Liver (tissue), 9 donors: ENCODE measurements around the gene CD79B. TPM values are rescaled to one million over a fixed set of nuclear protein-coding genes. Genes with fewer than 3 reads are reported as not detected.
"Not testable (repeated sequence)": the region's sequence is repeated elsewhere in the genome, so short reads cannot be mapped to it uniquely, and the experiment has no call there.

Source experiments
- DNase-seq: peaks from one replicate; pipeline ENCODE4 v3.0.0-alpha.2; 2017; ENCODE audit warnings: low spot score
- H3K27ac ChIP-seq, 2 donors: one replicate each; pipeline ENCODE4 v1.7.0; 2013; ENCODE audit warnings: inconsistent platforms in 2 of 2, low read length in 2 of 2, control low read depth in 1 of 2, low read depth in 1 of 2, mild to moderate bottlenecking in 1 of 2
- H3K27me3 ChIP-seq, 4 donors: one replicate each; pipeline versions ENCODE4 v1.6.1 to v1.7.0; 2013; ENCODE audit warnings: low read length in 3 of 4, inconsistent platforms in 1 of 4, mild to moderate bottlenecking in 1 of 4, moderate library complexity in 1 of 4; ENCODE audit not compliant: control insufficient read depth in 4 of 4, insufficient read depth in 4 of 4
- H3K36me3 ChIP-seq, 4 donors: one replicate each; pipeline versions ENCODE4 v1.6.1 to v1.7.0; 2013; ENCODE audit warnings: low read length in 3 of 4, mild to moderate bottlenecking in 3 of 4, low read depth in 1 of 4, moderate library complexity in 1 of 4; ENCODE audit not compliant: control insufficient read depth in 4 of 4, insufficient read depth in 3 of 4
- H3K4me1 ChIP-seq, 4 donors: one replicate each; pipeline versions ENCODE4 v1.6.1 to v1.7.0; 2013; ENCODE audit warnings: low read length in 3 of 4, mild to moderate bottlenecking in 3 of 4, moderate library complexity in 1 of 4; ENCODE audit not compliant: control insufficient read depth in 4 of 4, insufficient read depth in 4 of 4
- H3K4me3 ChIP-seq, 3 donors: one replicate each; pipeline versions ENCODE4 v1.6.1 to v1.7.0; 2013; ENCODE audit warnings: low read length in 3 of 3, control low read depth in 1 of 3, low read depth in 1 of 3, mild to moderate bottlenecking in 1 of 3
- H3K9ac ChIP-seq, 2 donors: one replicate each; pipeline ENCODE4 v1.7.0; 2013; ENCODE audit warnings: low read length in 2 of 2, mild to moderate bottlenecking in 2 of 2, moderate library complexity in 2 of 2, control low read depth in 1 of 2, low read depth in 1 of 2
- H3K9me3 ChIP-seq, 4 donors: one replicate each; pipeline versions ENCODE4 v1.6.1 to v1.7.0; 2013; ENCODE audit warnings: low read length in 3 of 4; ENCODE audit not compliant: control insufficient read depth in 4 of 4
- HNF4G ChIP-seq: IDR thresholded peaks from 2 replicates; pipeline ENCODE4 v1.6.1; 2016; ENCODE audit warnings: antibody characterized with exemption
- RAD21 ChIP-seq, 2 donors: IDR thresholded peaks; 2 replicates each; pipeline ENCODE4 v1.6.1; 2016; ENCODE audit warnings: antibody characterized with exemption in 2 of 2, mild to moderate bottlenecking in 2 of 2
- WGBS: extraction: QIAGEN DNeasy Blood & Tissue Kit; methylation state at CpG from one replicate; pipeline ENCODE4 v1.1.7; 2013; 5-methylcytosine and 5-hydroxymethylcytosine counted together
- polyA plus RNA-seq, 2 donors: library from polyadenylated mRNA; stranded (reverse) in 1 of 2; unstranded in 1 of 2; fragments of 200-250 nt in 1 of 2; fragments of >200 nt in 1 of 2; fragmentation: Nextera tagmentation in 1 of 2; extraction: Ambion mirVana in 1 of 2; gene quantifications; one replicate each; pipeline versions ENCODE4 v1.2.1 to v1.2.3, GENCODE V29; 2013 to 2015
- total RNA-seq, 2 donors: library from RNA; depleted of rRNA; stranded (reverse); fragments of >200 nt; gene quantifications; one replicate each; pipeline ENCODE4 v1.2.3, GENCODE V29; 2014
- TF ChIP-seq, protein P1 (sequence below): IDR thresholded peaks from 2 replicates; pipeline ENCODE4 v1.6.1; 2016; ENCODE audit warnings: antibody characterized with exemption, mild to moderate bottlenecking
- TF ChIP-seq, protein P2 (sequence below): fragments of 150-350 bp; IDR thresholded peaks from 2 replicates; pipeline ENCODE4 v1.5.1; 2017; ENCODE audit warnings: improper control_type of control experiment, low read depth, low read length; ENCODE audit not compliant: missing input control
- donor health status: healthy.
- donor health status: healthy.
- donor health status: healthy.
- donor health status: healthy.
- donor health status: healthy.

Gene CD79B
- total and polyA plus RNA-seq, 4 donors, result 1.3 to 6.5 (median 3.5) TPM

DNA sequence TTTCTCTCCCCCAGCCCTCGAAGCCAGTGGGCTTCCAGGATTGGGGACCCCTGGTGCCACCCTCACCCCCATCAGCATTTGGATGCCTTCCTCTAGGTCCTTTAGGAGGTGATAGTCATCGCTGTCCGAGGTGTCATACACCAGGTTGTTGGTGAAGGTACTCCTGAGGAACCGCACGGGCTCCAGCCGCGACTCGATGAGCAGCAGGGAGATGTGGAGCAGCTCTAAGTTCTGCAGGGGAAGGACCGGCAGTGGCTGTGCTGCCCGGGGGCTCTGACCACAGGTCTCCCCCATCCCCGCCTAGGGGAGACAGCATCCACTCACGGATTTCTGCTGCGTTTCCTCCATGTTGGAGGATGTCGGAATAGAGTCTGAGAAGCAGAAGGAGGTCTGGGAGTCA is 22.0 kb downstream of the CD79B start (continued):
- TF ChIP-seq HNF4G, result no peak
- TF ChIP-seq, protein P1, sequence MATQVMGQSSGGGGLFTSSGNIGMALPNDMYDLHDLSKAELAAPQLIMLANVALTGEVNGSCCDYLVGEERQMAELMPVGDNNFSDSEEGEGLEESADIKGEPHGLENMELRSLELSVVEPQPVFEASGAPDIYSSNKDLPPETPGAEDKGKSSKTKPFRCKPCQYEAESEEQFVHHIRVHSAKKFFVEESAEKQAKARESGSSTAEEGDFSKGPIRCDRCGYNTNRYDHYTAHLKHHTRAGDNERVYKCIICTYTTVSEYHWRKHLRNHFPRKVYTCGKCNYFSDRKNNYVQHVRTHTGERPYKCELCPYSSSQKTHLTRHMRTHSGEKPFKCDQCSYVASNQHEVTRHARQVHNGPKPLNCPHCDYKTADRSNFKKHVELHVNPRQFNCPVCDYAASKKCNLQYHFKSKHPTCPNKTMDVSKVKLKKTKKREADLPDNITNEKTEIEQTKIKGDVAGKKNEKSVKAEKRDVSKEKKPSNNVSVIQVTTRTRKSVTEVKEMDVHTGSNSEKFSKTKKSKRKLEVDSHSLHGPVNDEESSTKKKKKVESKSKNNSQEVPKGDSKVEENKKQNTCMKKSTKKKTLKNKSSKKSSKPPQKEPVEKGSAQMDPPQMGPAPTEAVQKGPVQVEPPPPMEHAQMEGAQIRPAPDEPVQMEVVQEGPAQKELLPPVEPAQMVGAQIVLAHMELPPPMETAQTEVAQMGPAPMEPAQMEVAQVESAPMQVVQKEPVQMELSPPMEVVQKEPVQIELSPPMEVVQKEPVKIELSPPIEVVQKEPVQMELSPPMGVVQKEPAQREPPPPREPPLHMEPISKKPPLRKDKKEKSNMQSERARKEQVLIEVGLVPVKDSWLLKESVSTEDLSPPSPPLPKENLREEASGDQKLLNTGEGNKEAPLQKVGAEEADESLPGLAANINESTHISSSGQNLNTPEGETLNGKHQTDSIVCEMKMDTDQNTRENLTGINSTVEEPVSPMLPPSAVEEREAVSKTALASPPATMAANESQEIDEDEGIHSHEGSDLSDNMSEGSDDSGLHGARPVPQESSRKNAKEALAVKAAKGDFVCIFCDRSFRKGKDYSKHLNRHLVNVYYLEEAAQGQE, result no peak

DNA sequence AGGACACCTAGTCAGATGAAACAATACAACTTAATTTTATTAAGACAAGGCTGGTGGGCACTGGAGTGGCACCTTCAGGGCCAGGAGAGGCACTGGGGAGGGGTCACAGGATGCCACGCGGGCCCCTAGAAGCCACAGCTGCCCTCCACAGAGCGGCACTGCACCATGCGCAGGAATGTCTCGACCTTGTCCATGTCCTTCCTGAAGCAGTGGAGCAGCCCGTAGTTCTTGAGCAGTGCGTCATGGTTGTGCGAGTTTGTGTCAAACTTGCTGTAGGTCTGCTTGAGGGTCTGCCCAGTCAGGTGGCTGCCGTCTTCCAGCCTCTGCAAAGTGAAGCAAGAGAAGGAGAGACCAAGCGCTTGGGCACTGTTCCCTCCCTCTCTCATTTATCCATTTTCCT is 22.5 kb downstream of the CD79B start:
- H3K9me3 ChIP-seq, H3K9ac ChIP-seq, H3K4me3 ChIP-seq, H3K27me3 ChIP-seq, H3K4me1 ChIP-seq, H3K36me3 ChIP-seq, DNase-seq, H3K27ac ChIP-seq: not testable (repeated sequence)
- 88% methylated on average over 10 of the region's 10 CpGs for WGBS

DNA sequence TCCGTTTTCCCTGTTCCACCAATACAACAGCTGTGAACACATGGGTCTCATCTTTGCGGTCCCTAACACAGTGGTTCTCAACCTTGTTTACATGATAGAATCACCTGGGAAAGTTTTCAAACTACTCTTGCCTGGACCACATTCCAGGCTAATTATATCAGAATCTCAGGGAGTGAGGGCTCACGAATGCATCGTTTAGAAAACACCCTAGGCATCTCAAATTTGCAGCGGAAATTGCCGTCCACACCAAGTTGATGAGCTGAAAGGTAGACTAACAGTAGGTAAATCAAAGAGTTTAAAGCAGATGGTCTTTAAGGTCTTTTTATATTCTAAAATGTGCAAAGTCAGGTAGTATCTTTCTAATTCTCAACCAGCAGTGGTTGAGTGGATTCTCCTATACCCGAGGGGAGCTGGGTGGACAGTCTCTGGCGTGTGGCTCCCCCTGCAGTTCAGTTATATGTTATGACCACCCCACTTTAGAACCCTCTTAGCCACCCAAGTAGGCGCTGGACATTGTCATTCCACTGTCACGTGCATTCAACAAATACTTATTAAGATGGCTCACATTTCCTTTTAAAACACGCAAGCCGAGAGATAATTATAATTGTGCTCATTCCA is 24.9 kb downstream of the CD79B start:
- 63% methylated on average over 11 of the region's 12 CpGs for WGBS

DNA sequence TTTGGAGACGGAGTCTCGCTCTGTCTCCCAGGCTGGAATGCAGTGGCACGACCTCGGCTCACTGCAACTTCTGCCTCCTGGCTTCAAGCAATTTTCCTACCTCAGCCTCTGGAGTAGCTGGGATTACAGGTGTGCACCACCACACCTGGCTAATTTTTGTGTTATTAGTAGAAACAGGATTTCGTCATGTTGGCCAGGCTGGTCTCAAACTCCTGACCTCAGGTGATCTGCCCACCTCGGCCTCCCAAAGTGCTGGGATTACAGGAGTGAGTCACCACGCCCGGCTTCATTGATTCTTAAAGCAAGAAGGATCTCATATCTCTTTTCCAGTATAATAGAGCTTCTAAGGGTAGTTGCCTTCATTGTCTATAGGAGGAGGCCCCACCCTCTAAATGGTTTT is 27.3 kb downstream of the CD79B start:
- not testable (repeated sequence) for H3K9ac ChIP-seq, H3K27me3 ChIP-seq, H3K36me3 ChIP-seq, H3K9me3 ChIP-seq, H3K4me1 ChIP-seq, DNase-seq, H3K4me3 ChIP-seq, H3K27ac ChIP-seq
- WGBS, result 93% methylated on average over 8 of the region's 8 CpGs

More for the DNA sequence above, 24.9 kb downstream of the CD79B start:
- not testable (repeated sequence) for H3K9ac ChIP-seq, H3K27me3 ChIP-seq, H3K27ac ChIP-seq, H3K9me3 ChIP-seq, DNase-seq, H3K36me3 ChIP-seq, H3K4me3 ChIP-seq, H3K4me1 ChIP-seq

DNA sequence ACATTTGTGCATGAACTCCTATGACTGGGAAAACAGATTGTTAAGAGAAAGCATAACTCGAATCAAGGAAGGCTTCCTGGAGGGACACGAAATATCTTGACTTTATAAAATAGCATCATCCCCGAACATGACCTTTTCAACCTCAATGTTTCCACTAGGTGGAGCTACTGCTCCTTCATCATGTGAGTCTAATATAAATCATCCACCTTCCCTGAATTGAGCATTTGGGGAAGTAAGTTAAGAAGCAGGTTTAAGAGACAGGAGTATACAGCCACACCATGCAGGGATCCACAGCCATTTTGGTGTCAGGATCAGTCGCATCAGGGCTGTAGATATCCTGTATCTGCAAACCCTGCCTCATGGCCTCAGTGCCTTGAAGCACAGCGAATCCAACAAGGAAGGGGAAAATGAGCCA is 28.3 kb downstream of the CD79B start:
- not testable (repeated sequence) for H3K9ac ChIP-seq, H3K27ac ChIP-seq, H3K9me3 ChIP-seq, DNase-seq, H3K27me3 ChIP-seq, H3K36me3 ChIP-seq, H3K4me3 ChIP-seq, H3K4me1 ChIP-seq
- TF ChIP-seq, protein P2, sequence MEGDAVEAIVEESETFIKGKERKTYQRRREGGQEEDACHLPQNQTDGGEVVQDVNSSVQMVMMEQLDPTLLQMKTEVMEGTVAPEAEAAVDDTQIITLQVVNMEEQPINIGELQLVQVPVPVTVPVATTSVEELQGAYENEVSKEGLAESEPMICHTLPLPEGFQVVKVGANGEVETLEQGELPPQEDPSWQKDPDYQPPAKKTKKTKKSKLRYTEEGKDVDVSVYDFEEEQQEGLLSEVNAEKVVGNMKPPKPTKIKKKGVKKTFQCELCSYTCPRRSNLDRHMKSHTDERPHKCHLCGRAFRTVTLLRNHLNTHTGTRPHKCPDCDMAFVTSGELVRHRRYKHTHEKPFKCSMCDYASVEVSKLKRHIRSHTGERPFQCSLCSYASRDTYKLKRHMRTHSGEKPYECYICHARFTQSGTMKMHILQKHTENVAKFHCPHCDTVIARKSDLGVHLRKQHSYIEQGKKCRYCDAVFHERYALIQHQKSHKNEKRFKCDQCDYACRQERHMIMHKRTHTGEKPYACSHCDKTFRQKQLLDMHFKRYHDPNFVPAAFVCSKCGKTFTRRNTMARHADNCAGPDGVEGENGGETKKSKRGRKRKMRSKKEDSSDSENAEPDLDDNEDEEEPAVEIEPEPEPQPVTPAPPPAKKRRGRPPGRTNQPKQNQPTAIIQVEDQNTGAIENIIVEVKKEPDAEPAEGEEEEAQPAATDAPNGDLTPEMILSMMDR, result peak; percentile 18
- TF ChIP-seq RAD21 (IDR thresholded peaks at IDR 0.05), result peak; percentile 22 to 44
- WGBS, result 29% methylated on average over 5 of the region's 5 CpGs

DNA sequence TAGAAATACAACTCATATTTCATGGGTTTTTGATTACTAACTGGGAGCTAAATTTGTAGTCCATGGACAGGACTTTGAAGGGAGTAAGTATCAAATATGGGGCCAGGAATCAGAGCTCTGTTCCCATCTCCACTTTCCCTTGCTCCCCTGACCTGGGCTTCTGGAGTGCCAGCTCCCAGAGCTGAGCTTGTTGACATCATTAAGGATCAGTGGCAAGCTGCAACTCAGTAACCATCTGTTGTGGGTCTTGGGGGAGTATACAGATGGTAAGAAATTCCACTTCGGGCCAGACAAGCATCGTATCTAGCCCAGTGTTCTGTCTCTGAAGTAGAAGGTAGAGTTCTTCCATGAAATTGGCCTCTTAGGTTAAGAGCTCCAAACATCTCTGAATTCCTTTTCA is 30.2 kb downstream of the CD79B start:
- not testable (repeated sequence) for H3K36me3 ChIP-seq, H3K27ac ChIP-seq, H3K4me1 ChIP-seq, H3K9me3 ChIP-seq, H3K4me3 ChIP-seq, DNase-seq, H3K9ac ChIP-seq, H3K27me3 ChIP-seq
- 92% methylated on average over 2 of the region's 2 CpGs for WGBS

DNA sequence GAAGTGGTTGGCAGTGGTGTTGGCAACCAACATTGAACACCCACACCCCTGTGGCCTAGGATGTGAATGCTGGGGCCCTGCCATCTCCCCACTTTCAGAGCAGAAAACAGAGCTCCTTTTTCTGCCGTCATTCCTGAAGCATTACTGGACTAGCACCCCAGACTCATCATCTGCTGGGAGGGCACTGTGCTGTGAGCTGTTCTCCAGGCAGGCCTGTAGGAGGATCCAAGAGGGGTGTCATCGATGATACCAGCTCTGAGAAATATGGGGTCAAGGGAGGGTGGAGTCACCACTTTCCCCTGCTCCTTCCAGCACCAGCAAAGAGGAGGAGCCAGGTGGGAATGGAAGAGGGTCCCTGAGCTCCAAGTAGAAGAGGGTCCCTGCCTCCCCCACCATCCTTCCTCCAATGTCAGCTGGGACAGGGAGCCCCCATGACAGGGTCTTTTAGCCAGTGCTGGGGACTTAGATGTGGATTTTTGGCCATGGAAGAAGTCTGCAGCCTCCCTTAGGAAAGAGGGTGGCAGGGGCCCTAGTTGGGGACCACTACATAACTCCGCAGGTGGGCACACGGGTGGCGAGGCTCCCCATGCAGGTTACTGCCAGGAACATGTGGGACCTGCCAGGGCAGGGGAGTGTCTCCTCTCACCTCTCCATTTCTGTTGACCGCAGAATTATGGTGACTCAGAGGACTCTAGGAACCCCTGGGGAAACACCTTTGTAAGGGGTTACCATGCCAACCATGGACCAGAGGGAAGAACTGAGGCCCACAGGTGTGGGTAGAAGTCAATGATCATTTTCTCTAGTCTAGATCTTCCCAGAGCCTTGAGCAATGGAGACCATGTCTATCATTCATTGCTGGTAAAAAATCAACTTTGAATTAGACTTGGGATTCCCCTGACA is 33.0 kb downstream of the CD79B start:
- 88% methylated on average over 6 of the region's 6 CpGs for WGBS
- not testable (repeated sequence) for H3K4me1 ChIP-seq, H3K4me3 ChIP-seq, H3K9me3 ChIP-seq, H3K9ac ChIP-seq, DNase-seq, H3K36me3 ChIP-seq, H3K27ac ChIP-seq, H3K27me3 ChIP-seq
